Ascending aorta (tissue), 2 donors: ENCODE measurements around the gene EHD4. TPM values are rescaled to one million over a fixed set of nuclear protein-coding genes. Genes with fewer than 3 reads are reported as not detected.

Experiments used
- DNase-seq, 2 donors: peaks; one replicate each; pipeline ENCODE4 v3.0.0-alpha.2; 2019; ENCODE audit warnings: low spot score in 2 of 2
- H3K27ac ChIP-seq, 2 donors: fragments of 200-600 bp; sonication (generic); one replicate each; pipeline ENCODE4 v1.5.1; 2016 to 2017; ENCODE audit warnings: mild to moderate bottlenecking in 1 of 2
- H3K27me3 ChIP-seq: fragments of 200-600 bp; sonication (generic); one replicate; pipeline ENCODE4 v1.5.1; 2017
- H3K36me3 ChIP-seq, 2 donors: fragments of 200-600 bp; sonication (generic); one replicate each; pipeline ENCODE4 v1.5.1; 2016
- H3K4me1 ChIP-seq, 2 donors: fragments of 200-600 bp; sonication (generic); one replicate each; pipeline ENCODE4 v1.5.1; 2016 to 2017; ENCODE audit warnings: mild to moderate bottlenecking in 1 of 2
- H3K4me3 ChIP-seq, 2 donors: fragments of 200-600 bp; sonication (generic); one replicate each; pipeline ENCODE4 v1.5.1; 2016 to 2017; ENCODE audit warnings: mild to moderate bottlenecking in 1 of 2
- H3K9me3 ChIP-seq, 2 donors: fragments of 200-600 bp; sonication (generic); one replicate each; pipeline ENCODE4 v1.5.1; 2016
- CTCF ChIP-seq, 3 experiments: fragments of 200-600 bp in 2 of 3; fragments of 450-650 bp in 1 of 3; sonication (generic) in 2 of 3; IDR thresholded peaks; one replicate each; pipeline ENCODE4 v1.5.1; 2016 to 2019; ENCODE audit warnings: antibody characterized with exemption in 3 of 3, mild to moderate bottlenecking in 1 of 3, moderate library complexity in 1 of 3
- intact Hi-C: fragments of 100-400 bp; cut with DNase I; formaldehyde crosslinking; loops from one replicate; pipeline ENCODE4 v1.15.1; 2023
- total RNA-seq: library from RNA; depleted of rRNA; stranded (reverse); fragments of >200 nt; gene quantifications from one replicate; pipeline ENCODE4 v1.1.0, GENCODE V29; 2016

EHD4 gene
- total RNA-seq, 1 donor from 2014 or later = 70.4 TPM

DNA sequence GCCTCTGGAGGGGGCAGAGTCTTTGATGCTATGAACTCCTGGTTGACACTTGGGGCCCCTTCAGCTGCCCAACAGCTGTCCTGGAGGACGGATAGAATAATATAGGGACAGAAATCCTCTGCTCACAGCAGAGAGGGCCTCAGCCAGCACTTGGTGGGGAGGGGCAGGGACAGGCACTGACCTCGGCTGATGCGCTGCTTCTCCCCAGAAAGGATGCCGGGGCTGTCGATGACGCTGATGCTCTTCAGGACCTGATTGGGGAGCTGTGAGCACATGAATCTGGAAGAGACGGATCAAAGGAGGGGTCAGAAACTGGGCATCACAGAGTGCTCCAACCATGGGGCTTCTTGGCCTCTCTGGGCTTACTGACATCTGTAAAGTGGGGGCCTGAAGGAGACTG is 29.5 kb downstream of the EHD4 start:
- no peak overlapping the region for H3K4me3 ChIP-seq
- H3K36me3 ChIP-seq = peaks cover 18 to 25% of the 10 kb centered on the region in 2 donors
- H3K4me1 ChIP-seq = peaks cover 0 to 37% of the 10 kb centered on the region in 2 donors
- no peaks in the 10 kb centered on the region for H3K9me3 ChIP-seq
- H3K27ac ChIP-seq = peak overlapping the region; percentile 79 to 85
- DNase-seq = no peak
- intact Hi-C loops = no loop called here
- H3K27me3 ChIP-seq = no peaks in the 10 kb centered on the region
- TF ChIP-seq CTCF (IDR thresholded peaks at IDR 0.05) = no peak

GRCh38 chr15:41941644-41942415 is 30.5 kb downstream of the EHD4 start:
- intact Hi-C loops = no loop called here
- Histone ChIP-seq H3K4me1 (peaks cover 0 to 34% of the 10 kb centered on the region in 2 donors), H3K27me3 (no peaks in the 10 kb centered on the region), H3K36me3 (peaks cover 18 to 29% of the 10 kb centered on the region in 2 donors), H3K27ac (peak overlapping the region in 1 of 2 donors; percentile 85), H3K9me3 (no peaks in the 10 kb centered on the region), H3K4me3 (no peak overlapping the region)
- no peak for DNase-seq
- no peak for TF ChIP-seq CTCF (IDR thresholded peaks at IDR 0.05)

GRCh38 chr15:41940441-41940857 is 31.9 kb downstream of the EHD4 start:
- intact Hi-C loops = no loop called here
- no peak for TF ChIP-seq CTCF (IDR thresholded peaks at IDR 0.05)
- no peaks in the 10 kb centered on the region for H3K27me3 ChIP-seq
- H3K27ac ChIP-seq = no peak overlapping the region
- H3K4me3 ChIP-seq = no peak overlapping the region
- H3K4me1 ChIP-seq = peaks cover 0 to 25% of the 10 kb centered on the region in 2 donors
- peaks cover 23 to 29% of the 10 kb centered on the region in 2 donors for H3K36me3 ChIP-seq
- no peaks in the 10 kb centered on the region for H3K9me3 ChIP-seq
- DNase-seq = no peak

GRCh38 chr15:41939986-41940385 is 32.4 kb downstream of the EHD4 start:
- peaks cover 0 to 23% of the 10 kb centered on the region in 2 donors for H3K4me1 ChIP-seq
- H3K27me3 ChIP-seq = no peaks in the 10 kb centered on the region
- no peaks in the 10 kb centered on the region for H3K9me3 ChIP-seq
- no peak for DNase-seq
- intact Hi-C loops = no loop called here
- peaks cover 23 to 29% of the 10 kb centered on the region in 2 donors for H3K36me3 ChIP-seq
- TF ChIP-seq CTCF (IDR thresholded peaks at IDR 0.05) = no peak
- H3K4me3 ChIP-seq = no peak overlapping the region
- H3K27ac ChIP-seq = no peak overlapping the region

- intact Hi-C loops = no loop called here
- Histone ChIP-seq H3K4me1 (peaks cover 16 to 27% of the 10 kb centered on the region in 2 donors), H3K9me3 (no peaks in the 10 kb centered on the region), H3K4me3 (no peak overlapping the region), H3K27me3 (no peaks in the 10 kb centered on the region), H3K36me3 (peaks cover 18 to 26% of the 10 kb centered on the region in 2 donors), H3K27ac (peak overlapping the region; percentile 61)
- DNase-seq = no peak
- TF ChIP-seq CTCF (IDR thresholded peaks at IDR 0.05) = no peak
These were observed 34.8 kb downstream of the EHD4 start for GRCh38 chr15:41937568-41937923.
